ENCODE results near the gene GPS1.

- TF ChIP-seq ARNTL (CRISPR knock-in tag; IDR thresholded peaks at IDR 0.05; ENCODE audit: borderline replicate concordance, low read depth) (no peak), RARB (CRISPR knock-in tag; IDR thresholded peaks at IDR 0.05) (no peak), CREB5 (CRISPR knock-in tag; IDR thresholded peaks at IDR 0.05; ENCODE audit: low read depth) (no peak), ZFP3 (CRISPR knock-in tag; IDR thresholded peaks at IDR 0.05) (no peak), PATZ1 (CRISPR knock-in tag; IDR thresholded peaks at IDR 0.05; ENCODE audit: borderline replicate concordance) (no peak), ZC3H10 (CRISPR knock-in tag; IDR thresholded peaks at IDR 0.05) (no peak), SNAI2 (CRISPR knock-in tag; IDR thresholded peaks at IDR 0.05) (no peak), PPARA (CRISPR knock-in tag; IDR thresholded peaks at IDR 0.05; ENCODE audit: borderline replicate concordance) (no peak), ISL1 (CRISPR knock-in tag; IDR thresholded peaks at IDR 0.05) (no peak)
Observed at GRCh38 chr17:82061047-82061925, 9.6 kb downstream of the GPS1 start.
